HG02973 (cell line): ENCODE measurements around the gene PSMA7.
"Not testable (repeated sequence)": the region's sequence is repeated elsewhere in the genome, so short reads cannot be mapped to it uniquely, and the experiment has no call there.

Experiments used
- ATAC-seq: cut with Tn5 transposase; IDR thresholded peaks from one replicate; pipeline ENCODE4 v1.9.1; 2021; ENCODE audit warnings: moderate library complexity; ENCODE audit not compliant: unreplicated experiment

Gene PSMA7

GRCh38 chr20:62120990-62121775, 22.0 kb downstream of the PSMA7 start:
- no peak for ATAC-seq

- no peak for ATAC-seq
Measured at GRCh38 chr20:62120365-62120762, 22.8 kb downstream of the PSMA7 start.

GRCh38 chr20:62119591-62120364, 23.4 kb downstream of the PSMA7 start:
- no peak for ATAC-seq

GRCh38 chr20:62119115-62119514, 24.1 kb downstream of the PSMA7 start:
- ATAC-seq, result no peak

GRCh38 chr20:62118113-62119043, 24.8 kb downstream of the PSMA7 start:
- ATAC-seq, result no peak

- no peak for ATAC-seq
Measured at GRCh38 chr20:62117658-62118057, 25.5 kb downstream of the PSMA7 start.

GRCh38 chr20:62117362-62117646, 25.9 kb downstream of the PSMA7 start:
- ATAC-seq, result no peak

GRCh38 chr20:62116558-62117361, 26.4 kb downstream of the PSMA7 start:
- no peak for ATAC-seq

- ATAC-seq, result not testable (repeated sequence)
Measured at GRCh38 chr20:62115800-62116407, 27.3 kb downstream of the PSMA7 start.

GRCh38 chr20:62114894-62115293, 28.3 kb downstream of the PSMA7 start:
- ATAC-seq, result no peak

GRCh38 chr20:62112368-62112767, 30.8 kb downstream of the PSMA7 start:
- ATAC-seq, result no peak

GRCh38 chr20:62111148-62111547, 32.0 kb downstream of the PSMA7 start:
- ATAC-seq, result no peak

- no peak for ATAC-seq
Measured at GRCh38 chr20:62105592-62105991, 37.6 kb downstream of the PSMA7 start.

- no peak for ATAC-seq
Measured at GRCh38 chr20:62104791-62105345, 38.3 kb downstream of the PSMA7 start.

- ATAC-seq, result no peak
Measured at GRCh38 chr20:62104234-62104789, 38.9 kb downstream of the PSMA7 start.

- ATAC-seq, result no peak
Measured at GRCh38 chr20:62103508-62104233, 39.5 kb downstream of the PSMA7 start.

- no peak for ATAC-seq
Measured at GRCh38 chr20:62101078-62101477, 42.1 kb downstream of the PSMA7 start.

- no peak for ATAC-seq
Measured at GRCh38 chr20:62097881-62098407, 45.2 kb downstream of the PSMA7 start.
